ENCODE measurements around the gene CHL1.

CHL1 gene

GRCh38 chr3:247916-248315, 51.4 kb downstream of the CHL1 start:
- H3K9me3 ChIP-seq, result peaks cover 4% of the 10 kb centered on the region; the same call in 1 of the 2 replicates
- H4K20me1 ChIP-seq, result no peaks in the 10 kb centered on the region
- no peak overlapping the region for H3K9ac ChIP-seq
- no peak overlapping the region for H3K27ac ChIP-seq
- H3K4me3 ChIP-seq, result no peak overlapping the region
- no peaks in the 10 kb centered on the region for H3K36me3 ChIP-seq
- H3K4me2 ChIP-seq, result peak overlapping the region; percentile 7; the same call in 1 of the 2 replicates
- peaks cover 57% of the 10 kb centered on the region for H3K4me1 ChIP-seq
- no peak for TF ChIP-seq Cebpa-rat (IDR thresholded peaks at IDR 0.05)
- H3K27me3 ChIP-seq, result no peaks in the 10 kb centered on the region

GRCh38 chr3:248864-249520, 52.4 kb downstream of the CHL1 start:
- Histone ChIP-seq H3K36me3 (no peaks in the 10 kb centered on the region), H3K27me3 (no peaks in the 10 kb centered on the region), H3K4me2 (peak overlapping the region; percentile 66), H3K4me3 (no peak overlapping the region), H3K9me3 (peaks cover 6% of the 10 kb centered on the region; the same call in 1 of the 2 replicates), H3K9ac (no peak overlapping the region), H3K27ac (no peak overlapping the region), H3K4me1 (peaks cover 46% of the 10 kb centered on the region), H4K20me1 (no peaks in the 10 kb centered on the region)
- TF ChIP-seq Cebpa-rat (IDR thresholded peaks at IDR 0.05), result no peak

- TF ChIP-seq Cebpa-rat (IDR thresholded peaks at IDR 0.05), result no peak
- H4K20me1 ChIP-seq, result no peaks in the 10 kb centered on the region
- H3K9ac ChIP-seq, result no peak overlapping the region
- no peak overlapping the region for H3K4me3 ChIP-seq
- H3K27ac ChIP-seq, result no peak overlapping the region
- no peaks in the 10 kb centered on the region for H3K36me3 ChIP-seq
- H3K9me3 ChIP-seq, result peaks cover 13% of the 10 kb centered on the region; the same call in 1 of the 2 replicates
- H3K4me1 ChIP-seq, result peaks cover 44% of the 10 kb centered on the region
- H3K4me2 ChIP-seq, result peak overlapping the region; percentile 66
- no peaks in the 10 kb centered on the region for H3K27me3 ChIP-seq
Measured at GRCh38 chr3:249587-250262, 53.2 kb downstream of the CHL1 start.

GRCh38 chr3:256501-256900, 59.9 kb downstream of the CHL1 start:
- H3K4me1 ChIP-seq, result no peaks in the 10 kb centered on the region
- H3K9ac ChIP-seq, result no peak overlapping the region
- no peaks in the 10 kb centered on the region for H3K36me3 ChIP-seq
- H4K20me1 ChIP-seq, result no peaks in the 10 kb centered on the region
- H3K27me3 ChIP-seq, result no peaks in the 10 kb centered on the region
- no peak overlapping the region for H3K4me3 ChIP-seq
- TF ChIP-seq Cebpa-rat (IDR thresholded peaks at IDR 0.05), result no peak
- H3K4me2 ChIP-seq, result no peak overlapping the region
- peaks cover 9% of the 10 kb centered on the region; the same call in 1 of the 2 replicates for H3K9me3 ChIP-seq
- no peak overlapping the region for H3K27ac ChIP-seq

GRCh38 chr3:257826-258225, 61.3 kb downstream of the CHL1 start:
- Histone ChIP-seq H3K27me3 (no peaks in the 10 kb centered on the region), H3K36me3 (no peaks in the 10 kb centered on the region), H4K20me1 (no peaks in the 10 kb centered on the region), H3K9ac (no peak overlapping the region), H3K27ac (no peak overlapping the region), H3K4me2 (no peak overlapping the region), H3K4me1 (no peaks in the 10 kb centered on the region), H3K4me3 (no peak overlapping the region), H3K9me3 (peaks cover 9% of the 10 kb centered on the region; the same call in 1 of the 2 replicates)
- no peak for TF ChIP-seq Cebpa-rat (IDR thresholded peaks at IDR 0.05)

GRCh38 chr3:260898-261297, 64.3 kb downstream of the CHL1 start:
- no peaks in the 10 kb centered on the region for H3K36me3 ChIP-seq
- H3K4me1 ChIP-seq, result peaks cover 2% of the 10 kb centered on the region
- no peak overlapping the region for H3K4me2 ChIP-seq
- H3K9ac ChIP-seq, result no peak overlapping the region
- H4K20me1 ChIP-seq, result no peaks in the 10 kb centered on the region
- peaks cover 4% of the 10 kb centered on the region; the same call in 1 of the 2 replicates for H3K9me3 ChIP-seq
- H3K4me3 ChIP-seq, result no peak overlapping the region
- TF ChIP-seq Cebpa-rat (IDR thresholded peaks at IDR 0.05), result no peak
- H3K27ac ChIP-seq, result no peak overlapping the region
- H3K27me3 ChIP-seq, result no peaks in the 10 kb centered on the region

- H3K4me1 ChIP-seq, result peaks cover 25% of the 10 kb centered on the region
- no peaks in the 10 kb centered on the region for H3K27me3 ChIP-seq
- no peak for TF ChIP-seq Cebpa-rat (IDR thresholded peaks at IDR 0.05)
- H3K27ac ChIP-seq, result no peak overlapping the region
- no peak overlapping the region for H3K4me2 ChIP-seq
- no peak overlapping the region for H3K9ac ChIP-seq
- no peak overlapping the region for H3K4me3 ChIP-seq
- H3K9me3 ChIP-seq, result peaks cover 4% of the 10 kb centered on the region; the same call in 1 of the 2 replicates
- H4K20me1 ChIP-seq, result no peaks in the 10 kb centered on the region
- H3K36me3 ChIP-seq, result no peaks in the 10 kb centered on the region
Measured at GRCh38 chr3:263393-263792, 66.8 kb downstream of the CHL1 start.

- peaks cover 32% of the 10 kb centered on the region for H3K4me1 ChIP-seq
- H3K4me3 ChIP-seq, result no peak overlapping the region
- H3K9me3 ChIP-seq, result peaks cover 4% of the 10 kb centered on the region; the same call in 1 of the 2 replicates
- no peak overlapping the region for H3K9ac ChIP-seq
- H3K4me2 ChIP-seq, result no peak overlapping the region
- TF ChIP-seq Cebpa-rat (IDR thresholded peaks at IDR 0.05), result no peak
- no peaks in the 10 kb centered on the region for H3K36me3 ChIP-seq
- H3K27me3 ChIP-seq, result no peaks in the 10 kb centered on the region
- H4K20me1 ChIP-seq, result no peaks in the 10 kb centered on the region
- H3K27ac ChIP-seq, result no peak overlapping the region
Measured at GRCh38 chr3:264394-265156, 68.0 kb downstream of the CHL1 start.

GRCh38 chr3:267101-267500, 70.5 kb downstream of the CHL1 start:
- Histone ChIP-seq H3K36me3 (no peaks in the 10 kb centered on the region), H3K9ac (no peak overlapping the region), H3K27ac (no peak overlapping the region), H3K27me3 (no peaks in the 10 kb centered on the region), H3K4me1 (peaks cover 58% of the 10 kb centered on the region), H3K9me3 (peaks cover 4% of the 10 kb centered on the region; the same call in 1 of the 2 replicates), H3K4me3 (no peak overlapping the region), H4K20me1 (no peaks in the 10 kb centered on the region), H3K4me2 (peak overlapping the region; percentile 59)
- no peak for TF ChIP-seq Cebpa-rat (IDR thresholded peaks at IDR 0.05)

All from BLaER1 (cell line).